HG03064 (cell line): Measurements from ENCODE around the gene NEK1.
"Not testable (repeated sequence)": the region's sequence is repeated elsewhere in the genome, so short reads cannot be mapped to it uniquely, and the experiment has no call there.

ENCODE experiments used
- ATAC-seq: cut with Tn5 transposase; IDR thresholded peaks from one replicate; pipeline ENCODE4 v1.9.1; 2021; ENCODE audit warnings: low read depth; ENCODE audit not compliant: unreplicated experiment

NEK1 gene

DNA sequence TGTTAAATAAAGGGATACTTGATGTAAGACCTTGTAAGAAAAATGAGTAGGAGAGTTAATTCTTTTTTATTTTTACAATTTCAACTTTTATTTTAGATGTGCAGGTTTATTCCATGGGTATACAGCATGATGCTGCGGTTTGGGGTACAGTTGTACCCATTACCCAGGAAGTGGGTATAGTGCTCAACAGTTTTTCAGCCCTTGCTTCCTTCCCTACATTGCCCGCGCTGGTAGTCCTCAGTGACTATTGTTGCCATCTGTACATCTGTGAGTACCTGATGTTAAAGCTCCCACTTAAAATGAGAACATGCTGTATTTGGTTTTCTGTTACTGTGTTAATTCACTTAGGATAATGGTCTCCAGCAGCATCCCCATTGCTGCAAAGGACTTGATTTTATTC lies 17.7 kb upstream of the NEK1 start:
- no peak for ATAC-seq

GRCh38 chr4:169628579-169628978 lies 16.2 kb upstream of the NEK1 start:
- no peak for ATAC-seq

DNA sequence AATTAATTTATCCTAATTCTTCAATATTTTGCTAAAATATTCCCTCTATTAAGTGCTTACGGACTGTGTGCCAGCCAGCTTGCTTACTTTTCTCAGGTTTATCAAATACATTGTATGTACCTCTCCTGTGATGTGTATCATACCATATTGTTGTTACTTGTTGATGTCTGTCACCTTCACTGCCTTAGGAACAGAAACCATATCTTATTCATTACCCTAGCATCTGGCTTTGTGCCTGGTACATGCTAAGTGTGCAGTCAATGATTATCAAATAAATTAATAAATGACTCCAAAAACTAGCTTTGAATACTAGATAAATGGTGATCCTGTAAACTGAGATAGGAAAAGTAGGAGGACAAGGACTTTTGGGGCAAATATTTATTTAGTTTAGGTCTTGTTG lies 14.9 kb upstream of the NEK1 start:
- peak; percentile 64 for ATAC-seq

DNA sequence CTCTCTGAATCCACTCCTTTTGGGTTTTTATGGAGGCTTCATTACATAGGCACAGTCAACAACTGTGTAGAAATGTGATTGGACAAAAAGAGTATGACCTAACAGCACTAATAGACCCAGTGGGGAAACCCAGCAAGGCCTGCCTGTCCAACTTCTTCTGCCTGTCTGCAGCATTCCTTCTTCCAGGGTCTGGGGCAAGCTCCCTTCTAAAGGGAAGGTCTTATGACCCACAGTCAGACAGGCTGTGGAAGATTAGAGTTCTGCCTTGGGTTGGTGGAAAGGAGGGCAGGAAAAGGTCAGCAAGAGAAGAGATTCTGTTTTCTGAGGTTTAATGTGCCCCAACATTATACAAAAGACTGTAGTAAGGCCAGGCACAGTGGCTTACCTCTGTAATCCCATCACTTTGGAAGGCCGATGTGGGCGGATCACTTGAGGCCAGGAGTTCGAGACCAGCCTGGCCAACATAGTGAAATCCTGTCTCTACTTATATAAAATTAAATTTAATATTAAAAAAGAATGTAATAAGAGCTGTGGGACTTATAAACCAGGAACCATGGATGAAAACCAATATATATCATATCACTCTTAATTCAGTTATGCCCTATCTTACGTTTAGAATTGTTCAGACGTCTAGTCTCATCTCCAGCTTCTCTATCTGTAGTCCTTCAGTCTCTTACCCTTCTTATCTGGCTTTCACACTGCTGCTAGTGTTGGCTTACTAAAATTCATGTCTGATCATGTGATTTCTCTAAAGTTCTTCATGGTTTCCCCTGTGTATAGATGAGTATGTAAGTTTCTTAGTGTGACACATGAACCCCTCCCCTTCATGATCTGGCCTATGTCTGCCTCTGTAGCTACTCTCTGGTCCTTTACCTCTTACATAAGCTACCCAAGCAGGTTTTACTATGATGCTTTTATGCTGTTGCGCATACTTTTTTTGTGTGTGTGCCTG lies 14.2 kb upstream of the NEK1 start:
- ATAC-seq: no peak

DNA sequence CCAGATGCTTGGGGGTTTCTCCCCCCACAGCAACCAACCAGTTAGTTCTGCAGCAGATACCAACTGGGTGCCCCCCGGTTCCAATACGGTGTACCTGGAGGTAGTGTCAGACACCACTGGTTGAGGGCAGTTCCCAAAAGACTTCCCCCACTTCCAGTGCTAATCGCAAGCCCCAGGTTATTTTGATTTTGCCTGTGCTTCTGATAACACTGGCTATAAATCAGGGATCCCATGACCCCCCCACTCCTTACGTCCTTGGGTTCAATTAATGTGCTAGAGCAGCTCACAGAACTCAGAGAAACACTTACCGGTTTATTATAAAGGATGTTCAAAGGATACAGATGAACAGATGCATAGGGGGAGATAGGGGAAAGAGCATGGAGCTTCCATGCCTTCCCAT lies 13.5 kb upstream of the NEK1 start:
- no peak for ATAC-seq

DNA sequence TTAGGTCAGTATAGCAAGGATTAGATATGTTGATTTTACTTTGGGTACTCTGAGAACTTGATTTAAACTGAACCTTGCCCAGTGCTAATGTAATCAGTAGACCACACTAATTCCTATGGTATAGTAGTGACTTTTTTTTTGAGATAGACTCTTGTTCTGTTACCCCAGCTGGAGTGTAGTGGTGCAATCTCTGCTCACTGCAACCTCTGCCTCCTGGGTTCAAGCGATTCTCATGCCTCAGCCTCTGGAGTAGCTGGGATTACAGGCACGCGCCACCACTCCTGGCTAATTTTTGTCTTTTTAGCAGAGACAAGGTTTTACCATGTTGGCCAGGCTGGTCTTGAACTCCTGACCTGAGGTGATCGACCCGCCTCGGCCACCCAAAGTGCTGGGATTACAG lies 11.6 kb upstream of the NEK1 start:
- not testable (repeated sequence) for ATAC-seq

DNA sequence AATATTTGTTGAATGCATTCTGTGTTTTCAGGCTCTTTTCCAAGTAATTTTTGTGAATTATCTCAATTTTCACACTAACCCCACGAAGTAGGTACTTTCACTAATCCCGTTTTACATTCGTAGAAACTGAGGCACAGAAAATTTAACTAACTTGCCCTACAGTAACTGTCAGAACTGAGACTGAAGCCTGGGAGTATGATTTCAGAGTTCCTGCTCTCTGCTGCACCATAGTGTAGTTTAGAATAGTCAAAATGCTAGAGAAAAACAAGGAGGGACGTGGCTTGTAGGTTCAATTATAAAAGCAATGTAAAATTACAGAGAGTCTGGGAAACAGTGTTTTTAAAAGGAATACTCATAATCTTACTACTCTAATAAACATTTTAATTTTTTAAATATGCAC lies 10.2 kb upstream of the NEK1 start:
- no peak for ATAC-seq

DNA sequence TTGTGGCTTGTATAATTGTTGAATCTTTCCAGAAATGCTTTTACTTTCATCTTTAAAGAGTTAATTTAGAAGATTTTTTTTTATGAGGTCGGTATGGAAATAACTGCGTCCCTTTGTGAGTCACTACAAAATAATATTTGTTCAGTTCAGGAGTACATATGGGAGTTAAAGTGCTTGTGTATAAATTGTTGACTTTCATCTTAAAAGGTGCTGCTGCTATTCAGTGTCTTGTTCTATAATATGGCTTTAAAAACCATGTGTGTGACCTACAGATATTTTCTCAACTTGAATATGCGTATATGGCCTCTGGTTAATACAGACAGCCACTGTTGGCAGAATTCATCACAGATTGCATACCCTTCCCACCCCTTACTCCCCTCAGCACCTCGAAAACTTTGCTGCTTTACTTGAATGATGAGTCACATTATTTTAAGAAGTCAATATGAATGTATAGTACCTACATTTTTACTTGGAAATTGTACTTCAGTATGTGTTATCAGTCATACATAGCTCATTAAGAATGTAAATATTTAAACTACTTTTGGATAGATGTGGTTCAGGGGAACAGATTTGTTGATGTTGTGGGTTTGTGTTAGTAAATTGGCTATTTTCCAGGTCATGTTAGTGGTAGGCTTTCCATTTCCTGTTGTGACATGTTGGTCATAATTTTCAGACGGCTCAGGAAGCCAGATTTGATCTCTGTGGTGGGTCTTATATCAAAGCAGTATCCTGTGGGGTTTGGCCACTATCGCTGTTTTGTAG lies 9.5 kb upstream of the NEK1 start:
- peak; percentile 17 for ATAC-seq

DNA sequence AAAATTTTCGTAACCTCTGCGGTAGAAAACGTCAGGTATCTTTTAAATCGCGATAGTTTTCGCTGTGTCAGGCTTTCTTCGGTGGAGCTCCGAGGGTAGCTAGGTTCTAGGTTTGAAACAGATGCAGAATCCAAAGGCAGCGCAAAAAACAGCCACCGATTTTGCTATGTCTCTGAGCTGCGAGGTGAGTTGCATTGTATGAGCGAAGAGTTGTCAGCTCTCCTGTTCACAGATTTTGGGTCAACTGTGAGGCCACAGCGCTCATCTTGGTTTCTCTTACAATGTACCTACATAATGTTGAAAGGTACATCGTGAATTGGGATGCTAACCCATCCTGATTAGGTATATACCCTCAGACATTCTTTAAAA lies 8.5 kb upstream of the NEK1 start:
- ATAC-seq: no peak

GRCh38 chr4:169619958-169620879 lies 7.8 kb upstream of the NEK1 start, which contains the start of gene CLCN3:
Gene CLCN3, plus strand, starts transcription at chr4:169620578. Its CDS starts 15,351 bp downstream, at chr4:169635929.
- peak; percentile 93 for ATAC-seq

GRCh38 chr4:169619518-169619957 lies 7.2 kb upstream of the NEK1 start:
- ATAC-seq: peak; percentile 38

DNA sequence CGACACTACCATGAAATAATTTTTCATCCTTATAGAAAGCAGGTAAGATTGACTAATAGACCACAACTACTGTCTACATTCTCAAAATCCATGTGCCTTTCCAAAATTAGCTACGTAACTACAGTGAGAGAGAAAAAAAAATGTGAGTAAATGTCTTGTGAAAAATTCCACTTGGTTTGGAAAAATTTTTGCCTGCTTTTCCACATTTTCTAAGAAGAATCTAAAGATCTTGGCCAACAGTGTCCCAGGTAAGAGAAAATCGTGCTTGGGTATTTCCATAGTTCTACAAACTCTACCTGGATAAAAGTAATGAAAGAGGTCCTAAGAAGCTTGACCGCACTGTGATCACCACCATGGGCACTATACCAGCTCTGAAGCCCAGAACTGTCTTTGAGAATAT lies 6.6 kb upstream of the NEK1 start:
- ATAC-seq: no peak

GRCh38 chr4:169618286-169618685 lies 5.9 kb upstream of the NEK1 start:
- ATAC-seq: no peak

DNA sequence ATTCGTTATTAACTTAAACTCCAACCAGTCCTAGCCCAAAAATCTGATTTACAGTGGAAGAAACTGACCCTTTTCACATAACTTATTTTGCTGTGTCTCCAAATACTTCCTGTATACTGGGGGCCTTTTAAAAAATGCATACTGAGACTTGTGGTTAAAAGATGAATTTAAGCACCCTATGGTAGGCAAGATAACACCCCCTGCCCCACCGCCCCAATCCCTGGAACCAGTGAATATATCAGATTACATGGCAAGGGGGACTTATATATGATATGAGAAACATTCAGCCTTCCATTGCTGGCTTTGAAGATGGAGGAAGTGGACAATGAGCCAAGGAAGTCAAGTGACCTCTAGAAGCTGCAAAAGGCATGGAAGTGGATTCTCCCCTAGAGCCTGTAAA lies 4.9 kb upstream of the NEK1 start:
- ATAC-seq: no peak

DNA sequence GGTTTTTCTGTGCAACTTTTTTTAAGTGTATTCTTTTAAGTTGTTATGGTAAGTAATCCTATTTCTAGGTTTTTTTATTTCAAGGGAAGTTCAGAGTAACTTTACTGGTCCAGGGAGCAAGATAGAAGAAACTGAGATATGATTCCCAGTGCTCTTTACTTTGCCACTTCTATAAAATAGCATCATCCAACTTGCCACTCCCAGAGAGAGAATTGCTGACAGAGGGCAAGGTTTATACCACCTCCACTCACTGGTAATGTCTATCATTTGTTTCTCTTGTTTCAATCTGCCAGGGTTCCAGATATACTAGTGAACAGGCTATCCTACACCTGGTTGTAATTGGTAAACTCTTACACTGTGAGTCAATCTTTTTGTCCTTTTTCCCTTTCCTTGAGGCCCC lies 4.5 kb upstream of the NEK1 start:
- no peak for ATAC-seq

DNA sequence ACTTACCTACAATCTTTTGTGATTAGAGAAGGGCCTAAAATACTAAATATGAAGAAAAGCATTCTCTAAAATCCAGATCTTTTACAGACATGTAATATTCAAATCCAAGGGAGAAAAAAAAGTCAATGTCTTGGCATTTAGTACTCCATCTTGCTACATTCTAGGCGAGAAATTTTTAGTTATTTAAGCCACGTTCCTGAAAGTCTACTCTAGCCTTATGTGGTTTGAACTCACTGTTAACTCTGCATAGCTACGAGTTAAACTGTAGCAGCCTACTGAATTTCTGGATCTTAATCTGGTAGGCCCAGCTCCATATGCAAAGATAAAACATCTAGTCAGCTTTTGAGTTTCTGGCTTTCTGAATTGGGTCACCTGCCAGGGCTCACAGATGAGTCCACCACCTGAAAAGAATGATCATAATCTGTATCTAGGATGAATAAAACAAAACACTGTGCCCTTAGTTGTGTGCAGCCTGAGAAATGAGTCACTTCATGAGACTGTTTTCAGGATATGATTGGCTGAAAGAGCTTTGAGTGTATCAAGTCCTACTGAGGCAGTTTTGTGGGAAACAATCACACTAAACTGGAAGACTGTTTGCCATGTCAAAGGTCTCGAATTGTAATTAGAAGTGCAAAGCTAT lies 3.2 kb upstream of the NEK1 start:
- ATAC-seq: no peak

GRCh38 chr4:169612871-169613859 lies 782 bp upstream of the NEK1 start:
- peak; percentile 40 for ATAC-seq

DNA sequence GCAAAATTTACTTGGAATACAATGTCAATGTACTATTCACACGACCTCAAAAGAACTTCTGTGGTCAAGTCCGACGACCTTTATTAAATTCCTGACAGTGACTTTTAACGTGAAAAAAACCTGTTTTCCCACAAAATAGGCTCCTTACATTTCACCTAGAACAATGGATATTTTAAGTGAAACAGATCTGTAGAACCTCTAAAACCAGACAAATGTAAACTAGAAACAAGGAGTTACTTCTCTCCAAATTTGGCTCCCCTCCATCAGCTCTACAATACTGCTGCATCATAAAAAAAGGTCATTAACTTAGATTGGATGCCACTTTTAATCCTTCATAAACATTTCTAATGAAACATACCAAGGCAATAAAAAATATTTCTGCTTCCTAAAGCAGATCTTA lies 1.2 kb downstream of the NEK1 start:
- ATAC-seq: no peak

DNA sequence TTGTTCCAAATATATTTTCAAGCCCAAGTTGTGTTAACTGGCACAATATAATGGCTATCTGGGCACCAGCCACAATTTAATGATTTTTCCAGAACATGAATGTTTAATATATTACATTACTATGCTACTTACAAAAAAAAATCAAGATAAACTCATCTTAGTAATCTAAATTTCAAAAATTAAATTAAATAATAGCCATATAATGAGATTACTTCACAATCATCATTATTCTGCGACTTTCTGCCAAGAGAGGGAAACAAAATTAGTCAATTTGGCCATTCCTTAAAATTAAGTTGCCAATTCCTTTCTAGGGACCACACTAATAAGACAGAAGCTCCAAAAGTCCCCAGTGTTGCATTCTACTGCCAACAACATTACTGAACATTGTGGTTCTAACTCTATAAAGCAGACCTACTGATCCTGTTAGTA lies 7.5 kb downstream of the NEK1 start:
- no peak for ATAC-seq
